GM18861 (cell line): Measurements from ENCODE around the gene RSU1.
"Not testable (repeated sequence)": the region's sequence is repeated elsewhere in the genome, so short reads cannot be mapped to it uniquely, and the experiment has no call there.

Source experiments
- ATAC-seq: cut with Tn5 transposase; IDR thresholded peaks from one replicate; pipeline ENCODE4 v1.9.1; 2021; ENCODE audit not compliant: unreplicated experiment

Gene RSU1

DNA sequence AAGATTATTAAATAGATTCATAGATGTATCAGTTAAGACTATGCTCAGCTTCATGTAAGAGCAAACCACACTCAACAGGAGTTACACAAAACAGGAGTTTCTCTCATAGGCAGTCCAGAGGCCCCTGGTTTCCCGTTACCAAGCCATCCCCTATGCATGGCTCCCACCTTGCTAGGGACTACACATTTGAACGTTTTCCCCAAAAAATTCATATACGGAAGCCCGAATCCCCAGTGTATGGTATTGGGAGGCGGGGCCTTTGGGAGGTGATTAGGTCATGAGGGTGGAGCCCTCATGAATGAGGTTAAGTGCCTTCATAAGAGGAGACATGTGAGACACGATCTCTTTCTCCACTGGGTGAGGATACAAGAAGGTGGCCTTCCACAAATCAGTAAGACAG, 29.1 kb downstream of the RSU1 start:
- no peak for ATAC-seq

DNA sequence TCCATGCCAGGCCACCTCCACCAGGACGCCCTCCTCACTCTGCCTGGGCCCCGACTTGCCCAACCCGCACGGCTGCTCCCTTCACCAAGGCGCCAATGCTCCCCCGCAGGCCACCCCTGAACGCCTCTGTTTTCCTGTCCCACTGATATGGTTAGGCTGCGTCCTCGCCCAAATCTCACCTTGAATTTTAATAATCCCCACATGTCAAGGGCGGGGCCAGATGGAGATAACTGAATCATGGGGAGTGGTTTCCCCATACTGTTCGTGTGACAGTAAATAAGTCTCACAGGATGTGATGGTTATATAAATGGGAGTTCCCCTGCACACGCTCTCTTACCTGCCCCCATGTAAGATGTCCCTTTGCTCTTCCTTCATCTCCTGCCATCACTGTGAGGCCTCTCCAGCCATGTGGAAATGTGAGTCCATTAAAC, 29.8 kb downstream of the RSU1 start:
- peak; percentile 88 for ATAC-seq

DNA sequence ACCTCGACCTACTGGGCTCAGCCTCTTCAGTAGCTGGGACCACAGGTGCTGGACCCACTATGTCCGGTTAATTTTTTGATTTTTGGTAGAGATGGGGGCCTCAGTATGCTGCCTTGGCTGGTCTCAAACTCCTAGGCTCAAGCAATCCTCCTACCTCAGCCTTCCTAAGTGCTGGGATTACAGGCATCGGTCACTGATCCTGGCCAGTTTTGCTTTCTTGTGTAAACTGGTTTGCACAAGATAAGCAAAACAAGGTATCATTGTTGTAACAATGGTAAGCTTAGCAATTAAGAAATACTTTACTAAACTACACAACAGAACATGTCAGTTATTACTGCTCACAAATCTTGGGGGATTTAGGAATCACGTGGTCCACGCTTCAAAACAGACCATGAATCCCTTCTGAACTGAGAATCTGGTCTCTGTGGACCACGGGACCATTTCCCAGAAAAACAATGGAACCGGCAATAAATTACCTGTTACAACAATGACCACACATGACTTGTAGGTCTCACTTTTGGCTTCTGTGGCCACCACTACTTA, 36.8 kb downstream of the RSU1 start:
- no peak for ATAC-seq

DNA sequence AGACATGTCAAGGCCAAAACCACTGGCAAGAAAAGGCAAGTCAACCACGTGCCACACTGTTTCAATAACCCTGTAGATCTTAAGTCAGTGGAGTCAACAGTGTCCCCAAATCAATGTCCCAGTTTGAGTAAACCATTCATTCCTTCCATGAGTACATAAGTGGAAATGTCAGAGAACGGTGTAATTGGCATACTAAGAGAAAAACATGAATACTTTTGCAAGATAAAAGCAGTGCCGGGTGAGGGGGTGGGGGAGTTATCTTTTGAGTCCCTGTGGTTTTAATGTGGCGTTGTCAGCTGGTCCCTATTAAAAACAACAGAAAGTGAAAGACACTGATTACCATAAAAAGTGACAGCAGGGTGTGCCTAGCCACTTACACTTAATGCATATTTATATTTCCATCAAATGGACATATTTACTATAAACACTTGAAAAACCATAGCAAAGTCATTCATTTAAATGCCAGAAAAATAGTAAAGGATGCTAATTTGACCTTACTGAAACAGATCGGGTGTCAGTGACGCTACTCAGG, 37.8 kb downstream of the RSU1 start:
- peak; percentile 50 for ATAC-seq

DNA sequence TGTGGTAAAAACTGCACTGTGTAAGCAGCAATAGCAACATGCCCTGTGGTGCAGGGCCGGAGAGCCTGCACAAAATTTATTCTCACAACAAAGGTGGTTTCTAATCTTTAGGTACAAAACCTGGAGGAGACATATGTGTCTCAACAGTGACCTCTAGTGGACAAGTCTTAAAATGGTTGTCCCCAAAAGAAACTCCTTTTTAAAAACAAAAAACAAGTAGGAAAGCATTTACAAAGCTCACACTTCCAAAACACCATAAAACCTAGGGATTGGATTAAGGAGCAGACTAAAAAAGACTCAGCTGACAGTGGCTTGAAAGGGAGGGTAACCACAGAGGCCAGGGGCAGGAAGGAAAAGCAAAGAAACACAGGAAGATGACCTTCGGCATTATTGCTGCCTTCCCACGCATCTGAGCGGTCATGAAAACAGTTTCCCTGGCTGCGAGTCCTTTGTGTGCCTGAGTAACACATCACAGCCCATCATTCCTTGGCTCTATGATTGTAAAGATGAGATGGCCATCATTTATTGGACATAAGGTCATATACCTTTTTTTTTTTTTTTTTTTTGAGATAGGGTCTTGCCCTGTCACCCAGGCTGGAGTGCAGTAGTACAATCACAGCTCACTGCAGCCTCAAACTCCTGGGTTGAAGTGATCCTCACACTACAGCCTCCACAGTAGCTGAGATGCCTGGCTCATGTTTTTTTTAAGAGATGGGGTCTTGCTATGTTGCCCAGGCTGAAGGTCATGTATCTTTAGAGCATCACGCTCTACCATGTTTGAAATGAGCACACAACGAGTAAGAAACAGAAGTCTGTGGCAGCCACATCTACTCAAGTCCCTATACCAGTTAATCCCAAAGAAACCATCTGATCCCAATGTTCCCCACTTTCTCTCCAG, 39.5 kb downstream of the RSU1 start:
- ATAC-seq: no peak

DNA sequence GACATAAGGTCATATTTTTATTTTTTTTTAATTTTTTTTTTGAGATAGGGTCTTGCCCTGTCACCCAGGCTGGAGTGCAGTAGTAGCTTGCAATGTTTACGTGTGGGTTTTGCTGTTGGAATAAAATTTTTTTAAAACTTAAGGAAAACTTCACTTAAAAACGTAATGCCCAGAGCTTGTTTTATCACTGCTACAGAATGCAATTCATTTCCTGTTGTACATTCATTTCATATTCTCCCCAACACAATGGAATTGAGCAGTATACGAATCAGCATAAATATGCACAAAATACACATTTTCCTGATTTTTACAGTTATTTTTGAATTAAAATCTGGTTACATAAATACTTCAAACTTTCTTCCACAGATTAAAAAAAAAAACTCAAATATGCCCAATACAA, 40.3 kb downstream of the RSU1 start:
- no peak for ATAC-seq

DNA sequence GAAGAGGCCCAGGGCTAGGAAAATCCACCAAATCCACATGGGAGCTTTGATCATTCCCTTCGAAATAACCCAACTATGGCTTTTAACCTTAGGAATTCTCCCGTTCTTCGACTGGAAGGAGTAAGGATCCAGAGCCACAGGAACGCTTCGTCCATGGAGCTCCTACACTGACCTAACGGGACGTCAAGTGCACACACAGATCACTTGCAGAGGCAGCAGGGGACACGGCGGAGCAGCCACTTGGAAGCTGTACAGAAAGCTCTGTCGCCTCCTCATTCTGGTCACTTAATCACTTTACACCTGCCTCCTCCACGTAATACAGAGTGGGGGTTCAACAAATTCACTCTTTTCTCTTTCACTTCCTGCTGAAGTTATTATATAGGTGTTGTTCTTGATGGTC, 43.9 kb downstream of the RSU1 start:
- no peak for ATAC-seq

DNA sequence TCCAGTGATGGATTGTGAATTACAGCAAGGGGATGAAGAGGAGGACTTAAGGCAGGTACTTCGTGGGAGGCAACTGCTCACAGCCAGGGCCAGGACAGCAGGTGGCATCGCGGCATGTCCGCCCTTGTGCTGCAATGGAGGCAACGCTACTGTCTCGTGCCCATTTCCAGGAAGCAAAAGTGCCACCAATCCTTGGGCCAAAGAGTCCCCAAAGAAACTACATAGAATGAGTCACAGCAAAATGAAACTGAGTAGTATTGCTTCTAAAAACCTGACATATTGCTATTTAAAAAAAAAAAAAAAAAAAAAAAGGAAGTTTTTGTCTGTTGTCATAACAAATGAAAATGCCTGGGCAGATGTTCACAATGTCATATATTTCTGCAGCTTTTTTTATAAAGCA, 46.6 kb downstream of the RSU1 start:
- ATAC-seq: peak; percentile 47

DNA sequence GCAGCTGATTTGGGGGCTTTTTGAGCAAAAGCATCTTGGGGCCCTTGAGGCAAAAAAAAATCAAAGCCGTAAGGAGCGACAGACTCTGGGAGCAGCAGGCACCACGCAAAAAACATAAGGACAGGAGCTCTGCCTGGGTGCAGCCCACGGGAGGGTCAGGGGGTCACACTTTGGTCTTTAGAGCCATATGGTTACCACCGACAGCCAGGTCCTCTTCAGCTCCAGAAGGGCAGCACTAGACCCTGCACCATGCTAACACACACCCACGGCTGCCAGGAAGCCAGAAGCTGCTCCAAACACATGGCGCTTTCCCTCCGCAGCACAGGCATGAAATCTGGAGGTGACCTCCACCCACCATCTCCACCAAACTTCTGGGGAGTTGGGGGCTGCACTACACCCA, 47.1 kb downstream of the RSU1 start:
- ATAC-seq: no peak

DNA sequence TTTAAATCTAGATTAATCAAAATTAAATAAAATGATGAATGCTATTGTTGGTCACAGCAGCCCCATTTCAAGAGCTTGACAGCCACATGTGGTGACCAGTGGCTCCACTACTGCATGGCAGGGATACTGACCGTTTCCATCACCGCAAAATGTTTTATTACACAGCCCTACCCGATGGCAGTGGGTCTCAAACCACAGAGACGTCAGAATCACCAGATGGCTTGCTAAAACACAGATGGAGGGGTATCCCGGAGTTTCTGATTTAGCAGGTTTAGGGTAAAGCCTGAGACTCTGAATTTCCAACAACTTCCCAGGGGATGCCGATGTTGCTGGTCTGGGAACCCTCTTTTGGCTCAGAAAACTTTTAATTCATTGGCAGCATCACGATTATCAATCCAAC, 47.9 kb downstream of the RSU1 start:
- no peak for ATAC-seq

DNA sequence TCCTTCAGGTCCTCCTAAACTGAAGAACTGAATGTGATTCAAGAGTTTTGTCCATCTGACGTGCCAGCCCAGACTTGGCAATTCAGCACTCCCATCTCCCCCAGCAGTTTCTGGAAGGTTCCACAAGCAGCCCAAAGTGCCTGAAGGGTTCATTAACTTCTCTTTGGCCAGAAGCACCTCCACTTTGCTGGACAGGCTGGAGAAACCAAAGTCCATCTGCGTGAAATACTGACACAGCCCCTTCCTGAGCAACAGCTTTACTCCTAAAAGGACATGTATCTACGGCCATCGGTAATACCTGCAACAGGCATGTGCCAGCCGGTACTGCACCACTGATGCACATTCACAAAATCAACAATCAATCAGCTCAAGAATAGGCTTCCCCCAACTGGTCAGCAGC, 48.5 kb downstream of the RSU1 start:
- no peak for ATAC-seq

DNA sequence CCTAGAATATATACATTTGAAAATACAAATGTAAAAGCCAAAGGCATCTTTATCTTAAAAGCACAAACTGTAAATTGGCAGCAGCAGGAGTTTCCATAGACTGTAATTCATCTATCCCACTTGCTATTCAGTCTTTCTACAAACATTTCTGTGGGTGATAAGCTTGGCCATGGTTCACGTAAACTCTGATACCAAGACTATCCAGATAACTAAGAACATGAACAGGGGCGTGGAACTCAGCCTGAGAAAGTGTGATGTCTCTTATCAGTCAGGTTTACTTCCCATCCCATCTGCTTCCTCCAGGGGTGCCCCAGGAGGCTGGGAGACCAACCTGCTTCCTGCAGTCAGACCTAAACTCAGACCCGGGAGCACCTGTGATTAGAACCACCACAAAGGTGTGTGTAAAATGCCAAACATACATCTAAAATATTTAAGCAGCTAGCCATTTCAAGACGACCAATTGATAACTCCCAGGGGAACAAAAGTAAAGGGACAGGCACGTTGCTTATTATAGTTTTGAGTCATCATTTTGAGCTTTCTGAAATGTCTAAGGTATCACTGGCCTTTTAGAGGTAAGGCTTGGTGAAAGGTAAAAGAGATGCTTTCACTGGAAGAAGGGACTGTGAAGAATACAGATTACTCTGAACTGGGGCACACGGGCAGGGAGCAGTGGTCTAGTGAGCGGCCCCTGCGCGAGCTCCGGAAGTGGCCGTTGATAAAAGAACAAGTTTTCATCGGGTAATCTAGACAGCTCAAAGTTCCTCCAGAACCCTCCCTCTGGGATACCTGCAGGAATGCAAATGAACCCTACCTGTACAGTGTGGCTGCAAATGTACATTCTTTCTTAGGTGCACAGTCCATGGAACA, 51.5 kb downstream of the RSU1 start:
- peak; percentile 62 for ATAC-seq

DNA sequence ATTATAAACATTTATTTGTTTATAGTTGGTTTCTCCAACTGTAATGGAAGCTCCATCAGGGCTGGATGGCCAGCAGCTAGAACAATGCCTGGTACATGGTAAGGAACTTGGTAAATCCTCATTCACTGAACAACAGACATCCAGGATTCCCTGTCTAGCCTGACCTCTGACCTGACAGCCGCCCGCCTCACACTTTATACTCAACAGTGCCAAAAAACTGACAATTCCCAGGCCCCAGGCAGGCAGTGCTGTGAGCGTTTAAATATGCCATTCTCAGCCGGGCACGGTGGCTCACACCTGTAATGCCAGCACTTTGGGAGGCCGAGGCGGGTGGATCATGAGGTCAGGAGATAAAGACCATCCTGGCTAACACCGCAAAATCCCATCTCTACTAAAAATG, 55.9 kb downstream of the RSU1 start:
- no peak for ATAC-seq

DNA sequence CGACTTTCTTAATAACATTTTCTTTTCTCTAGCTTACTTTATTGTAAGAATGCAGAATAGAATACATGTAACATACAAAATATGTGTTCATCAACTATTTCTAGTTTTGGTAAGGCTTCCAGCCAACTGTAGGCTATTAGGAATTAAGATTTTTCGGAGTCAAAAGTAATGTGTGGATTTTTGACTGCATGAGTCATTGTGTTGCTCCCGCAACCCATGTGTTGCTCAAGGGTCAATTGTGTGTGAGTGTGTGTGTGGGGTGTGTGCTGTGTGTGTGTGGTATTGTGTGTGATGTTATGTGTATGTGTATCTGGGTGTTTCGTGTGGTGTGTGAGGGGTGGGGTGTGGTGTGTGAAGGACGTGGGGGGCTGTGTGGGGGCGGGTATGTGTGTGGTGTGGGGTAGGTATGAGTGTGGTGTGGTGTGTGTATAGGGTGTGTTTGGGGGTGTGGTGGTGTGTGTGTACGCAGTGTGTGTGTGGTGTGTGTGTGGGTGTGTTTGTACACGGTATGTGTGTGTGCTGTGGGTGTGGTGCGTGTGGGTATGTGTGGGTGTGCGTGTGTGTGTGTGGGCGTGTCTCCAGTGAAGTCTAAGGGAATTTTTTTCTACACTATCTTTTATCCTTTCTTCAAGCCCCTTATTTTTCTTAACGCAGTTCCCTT, 60.5 kb downstream of the RSU1 start:
- ATAC-seq: no peak

DNA sequence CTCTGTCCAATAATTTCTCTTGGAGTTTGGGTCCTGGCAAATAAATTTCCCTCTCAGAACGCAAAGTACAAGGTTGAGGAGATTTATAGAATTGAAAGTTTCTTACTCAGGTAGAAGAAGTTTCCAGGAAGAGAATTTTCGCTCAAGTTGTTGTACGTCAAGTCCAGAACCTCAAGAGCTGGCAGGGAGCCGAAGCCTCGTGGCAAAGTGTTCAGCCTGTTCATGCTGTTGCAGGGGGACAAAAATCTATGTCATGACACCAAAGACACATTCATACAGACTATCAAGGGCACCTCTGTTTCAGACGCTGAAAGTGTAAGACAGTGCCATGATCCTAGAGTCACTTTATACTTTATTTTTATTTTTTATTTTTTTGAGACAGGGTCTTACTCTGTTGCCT, 62.5 kb downstream of the RSU1 start:
- ATAC-seq: no peak

DNA sequence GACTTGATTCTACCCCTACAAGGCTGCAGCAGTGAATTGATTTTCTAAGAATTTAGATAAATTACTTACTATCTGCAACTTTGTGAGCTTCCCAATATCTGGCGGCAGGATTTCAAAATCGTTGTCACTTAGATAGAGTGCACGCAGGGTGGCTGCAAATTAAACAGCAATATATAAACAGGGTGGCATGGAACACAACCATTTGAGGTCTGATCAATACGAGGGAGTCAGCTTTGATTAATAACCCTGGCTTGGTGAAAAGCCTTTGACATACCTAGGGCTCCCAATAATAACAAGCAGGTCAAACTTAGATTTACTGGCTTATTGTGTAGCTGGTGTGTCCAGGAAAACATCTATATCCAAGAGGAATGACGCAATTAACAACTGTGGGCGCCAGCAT, 64.4 kb downstream of the RSU1 start:
- ATAC-seq: not testable (repeated sequence)

DNA sequence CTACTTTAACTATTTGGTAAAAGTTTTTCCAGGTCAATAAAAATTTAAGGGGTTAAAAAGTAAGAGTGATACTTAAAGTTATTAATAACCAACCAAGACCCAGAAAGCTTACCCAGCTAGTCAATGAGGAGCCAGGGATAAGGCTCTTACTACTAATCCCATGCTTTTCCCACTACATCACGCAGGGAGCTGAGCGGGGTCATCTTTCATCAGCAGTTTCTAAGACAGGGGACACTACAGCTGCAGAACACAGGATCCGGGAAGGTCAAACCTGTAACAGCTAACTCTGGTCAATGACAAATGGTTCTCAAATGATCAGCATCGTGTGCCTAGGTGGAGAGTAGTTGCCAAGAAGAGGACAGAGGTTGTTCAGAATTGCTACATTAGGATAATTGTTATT, 65.1 kb downstream of the RSU1 start:
- ATAC-seq: no peak

DNA sequence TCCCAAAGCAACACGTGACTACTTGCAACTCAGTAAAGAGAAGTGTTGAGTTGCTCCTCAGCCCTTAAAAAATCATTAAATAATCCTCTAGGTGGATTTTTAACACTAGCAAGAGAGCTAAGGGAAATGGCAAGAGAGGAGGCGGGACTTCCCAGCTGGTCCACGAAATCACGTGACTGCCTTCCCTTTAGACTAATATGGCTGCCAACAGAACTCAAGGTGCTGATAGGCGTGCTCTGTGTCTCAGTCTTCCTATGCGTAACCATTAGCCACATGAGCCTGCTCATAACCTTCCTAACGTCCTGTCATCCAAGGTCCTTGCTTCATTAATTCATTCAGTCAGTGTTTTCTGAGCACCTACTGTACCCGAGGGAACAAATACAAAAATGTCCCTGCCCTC, 66.0 kb downstream of the RSU1 start:
- ATAC-seq: no peak

DNA sequence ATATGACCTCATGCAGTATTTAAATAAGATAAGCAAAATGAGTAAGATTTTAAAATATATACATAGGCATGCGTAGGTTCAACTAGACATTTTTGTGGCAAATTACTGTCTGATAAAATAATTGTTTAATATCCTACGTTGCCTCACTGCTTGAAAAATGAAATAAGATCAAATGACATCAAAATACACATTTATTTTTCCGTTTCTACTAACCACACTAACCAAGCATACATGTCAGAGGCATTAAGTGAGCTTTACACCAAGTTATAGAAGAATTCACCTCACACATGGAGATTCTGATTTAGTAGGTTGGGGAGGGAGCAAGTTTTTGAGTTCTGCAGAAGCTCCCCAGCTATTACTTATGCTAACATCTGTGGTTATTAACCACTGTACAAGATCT, 66.8 kb downstream of the RSU1 start:
- no peak for ATAC-seq

DNA sequence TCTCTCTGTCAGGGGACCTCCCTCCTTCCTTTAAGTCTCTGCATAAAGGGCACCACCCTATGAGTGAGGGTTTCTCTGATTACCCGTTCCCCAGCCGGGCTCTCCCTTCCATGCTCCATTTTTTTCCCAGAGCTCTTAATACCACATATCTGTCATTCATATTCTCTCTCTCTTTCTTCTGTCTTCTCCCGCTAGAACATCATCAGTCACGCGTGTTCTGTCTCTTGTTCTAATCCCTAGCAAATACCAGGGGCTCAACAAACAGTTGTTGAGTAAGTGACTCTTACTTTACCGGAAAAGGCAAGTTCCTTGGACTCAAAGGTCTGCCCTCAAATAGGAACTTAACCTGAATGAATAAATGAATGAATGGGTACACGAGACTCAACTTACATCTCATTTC, 68.5 kb downstream of the RSU1 start:
- no peak for ATAC-seq

DNA sequence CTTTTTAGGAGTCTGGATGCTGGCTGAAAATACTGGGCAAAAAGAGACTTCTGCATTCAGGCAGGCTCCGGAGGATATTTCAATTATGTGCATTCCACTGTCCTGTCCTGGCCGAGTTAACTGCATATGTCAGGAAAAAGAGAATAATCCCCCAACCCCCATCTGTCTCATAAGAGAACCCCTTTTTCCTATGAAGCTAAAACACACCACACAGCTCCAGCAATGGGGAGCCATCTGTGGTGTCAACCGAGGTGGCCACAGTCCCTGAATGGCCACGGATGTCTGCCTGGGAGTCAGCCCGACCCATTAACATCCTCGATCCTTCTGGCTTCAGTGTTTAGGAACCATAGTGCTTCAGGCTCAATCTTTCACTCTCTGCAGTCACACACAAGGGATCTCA, 70.4 kb downstream of the RSU1 start:
- no peak for ATAC-seq
